Activated T-cell treated with anti-CD3 and anti-CD28 coated beads, Interleukin-2, amount 50 U/mL, for 24 hours (primary cell): ENCODE measurements around the gene S100A7A.
"Not testable (repeated sequence)": the region's sequence is repeated elsewhere in the genome, so short reads cannot be mapped to it uniquely, and the experiment has no call there.

ENCODE experiments used
- DNase-seq: peaks from one replicate; pipeline ENCODE4 v3.0.0-alpha.2; 2020
- H3K27ac Mint-ChIP-seq: 2 replicates; pipeline ENCODE4 v1.8.0; 2020; ENCODE audit warnings: mild to moderate bottlenecking, mixed read lengths
- H3K27me3 Mint-ChIP-seq: 2 replicates; pipeline ENCODE4 v1.8.0; 2020; ENCODE audit warnings: mixed read lengths
- H3K36me3 Mint-ChIP-seq: 2 replicates; pipeline ENCODE4 v1.8.0; 2020; ENCODE audit warnings: low read depth, mixed read lengths
- H3K4me1 Mint-ChIP-seq: 2 replicates; pipeline ENCODE4 v1.8.0; 2020; ENCODE audit warnings: low read depth, mixed read lengths
- H3K4me3 Mint-ChIP-seq: 2 replicates; pipeline ENCODE4 v1.8.0; 2020; ENCODE audit warnings: mild to moderate bottlenecking, moderate library complexity, mixed read lengths
- H3K9me3 Mint-ChIP-seq: 2 replicates; pipeline ENCODE4 v1.8.0; 2020; ENCODE audit warnings: mixed read lengths

The S100A7A gene

DNA sequence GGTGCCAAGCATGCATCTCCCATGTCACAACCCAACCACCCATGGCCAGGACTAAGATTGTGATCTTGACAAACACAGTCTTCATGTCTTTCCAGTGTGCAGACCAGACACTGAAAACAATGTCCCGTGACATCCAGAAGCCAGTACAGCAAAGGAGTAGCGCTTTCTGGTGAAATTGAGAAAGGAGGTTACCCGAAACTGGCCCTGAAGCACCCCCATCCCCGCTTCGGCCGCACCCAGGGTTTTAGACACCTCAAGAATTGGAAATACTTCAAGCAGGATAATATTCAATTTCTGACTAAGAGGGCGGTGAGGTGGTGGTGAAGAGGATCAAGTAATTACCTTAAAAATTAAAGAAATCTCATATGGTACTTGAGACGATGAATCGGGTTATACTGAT, 14.9 kb upstream of the S100A7A start:
- Mint-ChIP-seq H3K27me3 (peaks cover 11% of the 10 kb centered on the region), H3K4me1 (peaks cover 2% of the 10 kb centered on the region), H3K36me3 (no peaks in the 10 kb centered on the region), H3K27ac (no peak overlapping the region), H3K9me3 (peaks cover 3% of the 10 kb centered on the region), H3K4me3 (no peak overlapping the region)
- no peak for DNase-seq

DNA sequence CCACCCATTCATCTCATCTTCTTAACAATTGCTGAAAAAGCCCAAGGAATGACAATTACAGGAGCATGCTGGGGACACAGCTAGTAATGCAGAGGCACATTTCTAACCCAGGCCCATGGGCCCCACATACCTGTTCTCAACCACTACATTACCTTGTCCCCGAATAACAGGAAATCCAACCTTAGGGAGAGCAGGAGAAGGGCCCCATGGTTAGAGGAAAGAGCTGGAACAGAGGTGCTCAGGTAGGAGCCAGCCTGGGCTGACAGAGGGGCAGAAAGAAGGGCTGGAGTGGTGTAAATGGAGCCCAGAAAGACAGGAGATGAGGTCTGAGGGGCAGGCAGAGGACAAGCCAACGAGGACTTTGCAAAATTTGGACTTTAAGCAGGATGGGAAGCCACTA, 14.1 kb upstream of the S100A7A start:
- no peak for DNase-seq
- Mint-ChIP-seq H3K36me3 (no peaks in the 10 kb centered on the region), H3K9me3 (peaks cover 3% of the 10 kb centered on the region), H3K4me3 (no peak overlapping the region), H3K27me3 (peaks cover 13% of the 10 kb centered on the region), H3K27ac (no peak overlapping the region), H3K4me1 (peaks cover 8% of the 10 kb centered on the region)

DNA sequence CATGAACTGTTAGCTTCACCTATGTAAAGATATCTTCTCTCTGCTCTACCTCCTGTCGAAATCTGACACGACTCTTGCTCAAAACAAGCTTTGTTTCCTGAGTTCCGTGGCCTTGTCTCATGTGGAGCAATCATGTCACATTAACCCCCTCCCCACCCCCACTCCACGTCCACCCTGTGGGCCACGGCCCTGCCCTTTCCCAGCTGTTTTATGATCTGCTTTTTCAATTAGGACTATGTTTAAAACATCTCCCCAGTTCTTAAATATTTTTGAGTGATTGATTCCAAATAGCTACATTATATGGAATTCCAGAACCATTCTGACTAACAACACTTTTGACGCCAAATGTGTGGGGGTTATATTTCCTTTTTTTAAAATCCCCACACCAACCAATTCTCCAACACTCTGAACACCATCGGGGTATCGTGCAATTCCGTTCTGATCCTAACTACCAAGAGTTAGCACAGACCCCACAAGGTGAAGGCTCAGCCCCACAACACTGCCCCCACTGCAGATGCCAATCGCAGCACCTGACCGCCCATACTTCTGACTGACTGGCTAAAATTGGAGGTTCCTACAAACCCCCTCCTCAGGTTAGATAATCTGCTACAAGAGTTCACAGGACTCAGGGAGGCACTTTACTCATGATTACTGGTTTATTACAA, 12.8 kb upstream of the S100A7A start:
- no peak overlapping the region for H3K27ac Mint-ChIP-seq
- DNase-seq: no peak
- peaks cover 18% of the 10 kb centered on the region for H3K4me1 Mint-ChIP-seq
- peaks cover 18% of the 10 kb centered on the region for H3K27me3 Mint-ChIP-seq
- H3K9me3 Mint-ChIP-seq: peaks cover 3% of the 10 kb centered on the region
- no peak overlapping the region for H3K4me3 Mint-ChIP-seq
- H3K36me3 Mint-ChIP-seq: no peaks in the 10 kb centered on the region

DNA sequence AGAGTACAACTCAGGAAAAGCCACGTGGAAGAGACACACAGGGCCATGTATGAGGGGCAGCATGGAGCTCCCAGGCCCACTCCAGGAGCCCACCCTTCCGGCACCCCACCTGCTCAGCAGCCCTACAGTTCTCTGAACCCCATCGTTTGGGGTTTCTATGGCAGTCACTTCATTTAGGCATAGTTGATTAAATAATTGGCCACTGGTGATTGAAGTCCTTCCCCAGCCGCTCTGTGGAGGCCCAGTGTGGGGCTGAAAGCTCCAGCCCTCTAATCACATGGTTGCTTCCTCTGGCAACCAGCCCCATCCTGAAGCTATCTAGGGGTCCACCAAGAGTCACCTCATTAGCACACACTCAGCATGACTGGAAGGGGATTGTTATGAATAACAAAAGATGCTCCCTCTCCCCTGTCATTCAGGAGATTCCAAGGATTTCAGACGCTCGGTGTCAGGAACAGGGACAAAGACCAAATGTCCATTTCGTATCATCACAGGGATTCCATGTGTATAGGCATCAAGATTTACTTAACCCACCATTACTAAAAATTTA, 12.2 kb upstream of the S100A7A start:
- H3K36me3 Mint-ChIP-seq: no peaks in the 10 kb centered on the region
- H3K27me3 Mint-ChIP-seq: peaks cover 15% of the 10 kb centered on the region
- H3K4me3 Mint-ChIP-seq: no peak overlapping the region
- no peak overlapping the region for H3K27ac Mint-ChIP-seq
- peaks cover 3% of the 10 kb centered on the region for H3K9me3 Mint-ChIP-seq
- peaks cover 18% of the 10 kb centered on the region for H3K4me1 Mint-ChIP-seq
- no peak for DNase-seq

DNA sequence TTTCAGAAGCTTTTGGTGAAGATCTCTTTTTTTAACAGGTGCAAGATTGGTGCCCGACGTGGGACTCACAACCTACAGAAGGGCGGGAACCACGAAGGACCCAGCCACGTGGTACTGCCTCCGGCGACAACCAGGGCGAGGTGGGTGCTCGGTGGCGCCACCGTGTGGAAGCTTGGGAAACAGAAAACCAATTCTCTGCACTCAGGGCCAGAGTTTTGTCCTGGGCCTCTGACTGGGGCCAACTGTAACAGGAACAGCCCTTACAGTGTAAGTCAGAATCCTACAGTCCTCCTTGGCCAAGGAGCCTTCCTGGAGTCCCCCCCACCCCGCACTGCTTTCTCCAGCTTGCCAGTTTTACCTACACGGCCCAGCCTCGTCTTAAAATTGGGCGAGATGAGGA, 11.6 kb upstream of the S100A7A start:
- peak; percentile 72 for DNase-seq
- H3K4me1 Mint-ChIP-seq: peaks cover 18% of the 10 kb centered on the region
- H3K27ac Mint-ChIP-seq: no peak overlapping the region
- H3K27me3 Mint-ChIP-seq: peaks cover 18% of the 10 kb centered on the region
- H3K4me3 Mint-ChIP-seq: no peak overlapping the region
- H3K9me3 Mint-ChIP-seq: peaks cover 3% of the 10 kb centered on the region
- H3K36me3 Mint-ChIP-seq: no peaks in the 10 kb centered on the region

DNA sequence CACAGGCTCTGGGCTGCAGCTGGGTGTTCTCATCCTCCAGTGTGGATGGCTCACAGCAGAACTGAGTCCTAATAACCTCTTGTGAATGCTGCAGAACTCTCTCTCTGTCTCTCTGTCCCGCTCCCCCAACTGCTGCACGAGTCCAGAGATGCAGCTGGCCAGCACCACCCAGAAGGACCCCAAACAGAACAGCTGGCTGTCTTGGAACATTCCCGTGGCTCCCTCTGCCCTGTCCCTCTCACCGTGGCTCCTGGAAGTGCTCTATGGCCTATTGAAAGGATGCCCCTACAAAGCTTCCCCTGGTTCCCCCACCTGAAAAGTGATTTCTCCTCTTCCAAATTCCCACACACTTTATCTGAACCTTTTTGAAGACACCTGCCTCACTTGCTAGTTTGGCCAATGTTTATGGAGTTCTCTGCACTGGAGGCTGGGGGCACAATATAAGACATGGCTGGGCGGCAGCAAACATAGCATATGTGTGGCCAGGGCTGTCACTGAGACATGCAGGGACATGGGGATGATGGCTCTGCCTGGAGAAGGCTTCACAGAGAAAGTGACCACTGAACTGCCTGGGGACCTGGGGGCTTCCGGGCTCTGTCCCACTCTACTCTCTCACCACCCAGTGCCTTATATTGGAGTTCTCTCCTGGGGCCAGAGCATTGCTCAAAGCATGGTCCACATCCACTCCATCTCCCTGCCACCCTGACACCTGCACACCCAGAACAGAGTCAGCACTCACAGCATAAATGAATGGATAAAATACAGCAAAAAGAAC, 10.3 kb upstream of the S100A7A start:
- not testable (repeated sequence) for DNase-seq, H3K9me3 Mint-ChIP-seq, H3K27ac Mint-ChIP-seq, H3K4me3 Mint-ChIP-seq, H3K36me3 Mint-ChIP-seq
- Mint-ChIP-seq H3K4me1 (peaks cover 18% of the 10 kb centered on the region), H3K27me3 (peaks cover 27% of the 10 kb centered on the region)

DNA sequence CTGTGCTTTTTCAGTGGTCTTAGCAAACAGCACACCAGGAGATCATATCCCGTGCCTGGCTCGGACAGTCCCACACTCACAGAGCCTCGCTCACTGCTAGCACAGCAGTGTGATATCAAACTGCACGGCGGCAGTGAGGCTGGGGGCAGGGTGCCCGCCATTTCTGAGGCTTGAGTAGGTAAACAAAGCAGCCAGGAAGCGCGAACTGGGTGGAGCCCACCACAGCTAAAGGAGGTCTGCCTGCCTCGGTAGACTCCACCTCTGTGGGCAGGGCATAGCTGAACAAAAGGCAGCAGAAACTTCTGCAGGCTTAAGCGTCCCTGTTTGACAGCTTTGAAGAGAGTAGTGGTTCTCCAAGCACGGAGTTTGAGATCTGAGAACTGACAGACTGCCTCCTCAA, 9.0 kb upstream of the S100A7A start:
- not testable (repeated sequence) for H3K27ac Mint-ChIP-seq, DNase-seq, H3K4me3 Mint-ChIP-seq, H3K36me3 Mint-ChIP-seq, H3K9me3 Mint-ChIP-seq
- H3K27me3 Mint-ChIP-seq: peaks cover 35% of the 10 kb centered on the region
- peaks cover 18% of the 10 kb centered on the region for H3K4me1 Mint-ChIP-seq

DNA sequence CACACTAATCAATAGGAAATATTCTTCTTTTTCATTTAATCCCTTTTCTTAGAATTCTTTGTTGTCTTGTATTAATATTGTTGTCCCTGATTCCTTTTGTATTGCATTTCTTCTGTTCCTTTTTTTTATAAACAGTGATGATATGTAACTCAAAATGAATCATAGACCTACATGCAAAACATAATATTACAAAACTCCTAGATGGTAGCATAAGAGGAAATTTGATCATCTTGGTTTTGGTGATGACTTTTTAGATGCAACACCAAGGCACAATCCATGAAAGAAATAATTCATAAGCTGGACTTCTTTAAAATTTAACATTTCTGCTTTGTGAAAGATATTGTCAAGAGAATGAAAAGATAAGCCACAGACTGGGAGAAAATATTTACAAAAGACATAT, 2.4 kb upstream of the S100A7A start:
- not testable (repeated sequence) for H3K36me3 Mint-ChIP-seq, H3K9me3 Mint-ChIP-seq, H3K4me1 Mint-ChIP-seq, H3K4me3 Mint-ChIP-seq, DNase-seq, H3K27ac Mint-ChIP-seq
- H3K27me3 Mint-ChIP-seq: peaks cover 32% of the 10 kb centered on the region

DNA sequence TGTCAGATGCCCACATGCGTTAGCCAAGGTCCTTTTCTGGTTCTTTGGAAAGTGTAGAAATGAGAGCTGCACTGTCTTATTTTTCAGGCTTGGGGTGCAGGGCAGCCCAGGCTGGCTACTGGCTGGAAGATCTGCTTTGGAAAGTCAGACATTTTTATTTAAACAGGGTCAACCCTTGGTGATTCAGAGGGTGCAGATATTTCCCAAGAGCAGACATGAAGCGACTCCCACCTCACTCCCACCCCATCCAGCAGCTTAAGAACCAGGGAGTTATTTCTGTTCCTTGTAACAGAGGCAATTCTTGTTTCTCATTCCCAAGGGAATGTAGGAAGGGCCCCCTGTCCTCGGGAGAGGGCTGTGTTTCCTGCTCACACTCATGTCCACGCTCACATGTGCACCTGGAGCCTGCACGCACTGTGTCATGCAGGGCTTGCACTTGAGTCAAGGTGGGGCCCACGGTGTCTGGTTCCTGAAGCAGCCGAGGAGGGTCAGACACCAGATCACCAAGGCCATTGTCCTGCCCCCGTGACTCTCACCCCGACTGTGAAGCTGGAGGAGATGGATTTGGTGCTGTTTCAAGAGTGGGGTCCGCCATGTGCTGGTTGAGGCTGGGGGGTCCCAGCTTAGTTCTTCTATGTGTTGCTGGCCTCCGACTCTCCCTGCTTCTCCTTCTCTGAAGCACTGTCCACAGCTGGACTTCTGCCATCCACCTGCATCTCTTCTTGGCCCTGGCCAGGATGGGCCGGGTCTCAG, 992 bp downstream of the S100A7A start:
- Mint-ChIP-seq H3K4me1 (no peaks in the 10 kb centered on the region), H3K9me3 (no peaks in the 10 kb centered on the region), H3K36me3 (no peaks in the 10 kb centered on the region), H3K27ac (no peak overlapping the region), H3K27me3 (peaks cover 33% of the 10 kb centered on the region), H3K4me3 (no peak overlapping the region)
- DNase-seq: no peak

DNA sequence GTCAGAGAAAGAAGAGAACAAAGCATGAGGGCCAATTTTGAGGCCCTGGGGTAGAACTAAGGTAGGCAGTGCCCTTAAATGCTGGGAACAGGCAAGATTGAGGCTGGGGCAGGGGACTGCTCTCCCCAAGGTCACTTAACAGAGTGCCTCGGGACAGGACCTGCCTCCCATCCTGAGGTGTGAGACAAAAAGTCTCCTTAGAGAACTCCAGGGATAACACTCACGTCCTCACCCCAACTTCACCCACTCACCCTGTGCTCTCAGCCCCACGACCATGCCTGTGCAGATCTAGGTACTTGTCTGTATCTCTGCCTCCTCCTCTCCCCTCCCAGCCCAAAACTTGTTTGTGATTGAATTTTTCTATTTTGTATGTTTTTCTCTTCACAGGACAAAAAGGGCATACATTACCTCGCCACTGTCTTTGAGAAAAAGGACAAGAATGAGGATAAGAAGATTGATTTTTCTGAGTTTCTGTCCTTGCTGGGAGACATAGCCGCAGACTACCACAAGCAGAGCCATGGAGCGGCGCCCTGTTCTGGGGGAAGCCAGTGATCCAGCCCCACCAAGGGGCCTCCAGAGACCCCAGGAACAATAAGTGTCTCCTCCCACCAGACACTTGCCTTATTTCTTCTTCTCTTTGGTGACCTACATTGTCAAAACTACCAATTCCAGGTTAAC, 2.6 kb downstream of the S100A7A start:
- not testable (repeated sequence) for DNase-seq, H3K4me3 Mint-ChIP-seq, H3K9me3 Mint-ChIP-seq, H3K27ac Mint-ChIP-seq, H3K4me1 Mint-ChIP-seq, H3K36me3 Mint-ChIP-seq
- H3K27me3 Mint-ChIP-seq: peaks cover 38% of the 10 kb centered on the region

DNA sequence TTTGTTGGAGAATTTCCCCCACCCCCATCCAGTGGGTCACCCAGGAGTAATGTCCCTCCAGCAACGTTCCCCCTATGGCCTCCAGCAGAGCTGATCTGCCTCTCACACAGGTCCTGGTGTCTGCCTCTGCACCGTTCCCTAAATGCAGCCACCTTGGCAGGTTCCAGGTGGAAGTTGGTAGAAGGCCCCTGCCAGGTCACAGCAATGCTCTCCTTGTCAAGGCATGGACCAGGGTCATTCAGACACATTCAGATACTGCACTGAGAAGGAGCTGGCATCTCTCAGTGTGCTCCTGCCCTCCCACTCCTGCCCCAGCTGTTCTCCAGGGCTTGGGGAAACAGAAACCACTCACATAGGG, 3.1 kb downstream of the S100A7A start:
- peaks cover 42% of the 10 kb centered on the region for H3K27me3 Mint-ChIP-seq
- H3K36me3 Mint-ChIP-seq, H3K27ac Mint-ChIP-seq, DNase-seq, H3K4me3 Mint-ChIP-seq, H3K9me3 Mint-ChIP-seq, H3K4me1 Mint-ChIP-seq: not testable (repeated sequence)

DNA sequence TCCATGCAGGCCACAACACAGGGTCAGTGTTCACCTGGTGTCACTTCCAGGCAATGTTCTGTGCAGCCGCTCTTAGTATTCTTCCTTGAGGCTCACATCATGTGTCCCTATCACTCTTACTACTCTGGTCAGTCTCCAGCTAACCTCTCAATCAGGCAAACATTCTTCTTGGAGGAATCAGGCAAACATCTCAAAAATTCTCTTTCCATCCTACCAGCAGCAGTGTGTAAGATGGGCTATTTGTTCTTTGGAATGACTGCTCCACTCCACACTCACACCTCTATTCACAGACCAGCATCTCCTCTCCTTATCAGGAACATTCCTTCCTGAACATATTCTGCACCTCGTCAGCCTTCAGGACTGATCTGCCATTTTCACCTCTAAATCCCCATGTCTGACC, 4.0 kb downstream of the S100A7A start:
- H3K27ac Mint-ChIP-seq: no peak overlapping the region
- H3K27me3 Mint-ChIP-seq: peaks cover 50% of the 10 kb centered on the region
- no peaks in the 10 kb centered on the region for H3K4me1 Mint-ChIP-seq
- no peaks in the 10 kb centered on the region for H3K36me3 Mint-ChIP-seq
- no peak for DNase-seq
- H3K9me3 Mint-ChIP-seq: no peaks in the 10 kb centered on the region
- H3K4me3 Mint-ChIP-seq: no peak overlapping the region

DNA sequence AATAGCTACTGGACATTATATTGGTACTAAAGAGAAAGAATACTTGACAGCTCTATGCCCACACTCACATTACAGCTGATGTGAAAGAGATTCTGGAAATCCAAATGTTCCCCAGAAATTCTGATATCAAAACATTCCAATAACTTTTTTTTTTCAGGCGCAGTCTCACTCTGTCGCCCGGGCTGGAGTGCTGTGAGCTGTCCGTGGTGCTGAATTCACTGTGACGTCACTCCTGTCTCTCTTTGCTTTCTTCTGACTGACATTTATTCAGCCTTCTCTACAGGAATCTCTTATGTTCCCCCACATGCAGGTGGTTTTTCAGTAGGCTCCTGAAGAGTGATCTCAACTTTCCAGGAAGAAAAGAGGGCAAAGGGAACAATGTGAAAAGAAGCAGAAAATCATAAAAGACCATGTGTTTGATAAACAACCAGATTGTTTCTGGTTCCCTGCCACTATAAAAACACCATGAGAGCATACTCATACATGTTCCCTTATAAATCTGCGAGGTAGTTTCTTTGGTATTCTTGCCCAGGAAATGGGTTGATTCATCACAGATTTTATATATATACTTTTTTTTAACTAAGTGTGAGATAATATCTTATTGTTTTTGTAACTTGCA, 6.2 kb downstream of the S100A7A start:
- H3K27ac Mint-ChIP-seq: no peak overlapping the region
- no peak overlapping the region for H3K4me3 Mint-ChIP-seq
- DNase-seq: peak; percentile 71
- H3K4me1 Mint-ChIP-seq: no peaks in the 10 kb centered on the region
- H3K36me3 Mint-ChIP-seq: no peaks in the 10 kb centered on the region
- H3K9me3 Mint-ChIP-seq: no peaks in the 10 kb centered on the region
- H3K27me3 Mint-ChIP-seq: peaks cover 53% of the 10 kb centered on the region

DNA sequence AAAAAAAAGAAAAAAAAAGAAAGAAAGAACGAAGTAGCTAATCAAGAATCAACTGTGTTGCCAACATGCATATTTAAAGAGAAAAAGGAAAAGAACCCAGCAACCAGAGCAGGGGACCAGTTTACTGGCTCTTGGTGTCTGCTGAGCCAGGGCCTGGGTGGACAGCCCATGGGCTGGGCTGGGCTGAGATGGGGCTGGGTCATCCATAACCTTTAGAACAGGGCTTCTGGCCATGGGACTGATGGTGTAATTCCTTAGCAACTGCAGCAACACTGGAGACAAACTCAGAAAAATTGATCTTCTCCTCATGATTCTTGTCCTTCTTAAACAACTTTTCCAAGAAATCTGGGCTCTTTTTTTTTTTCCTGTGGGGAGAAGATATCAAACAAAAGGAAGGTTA, 10.5 kb downstream of the S100A7A start:
- H3K27me3 Mint-ChIP-seq: peaks cover 38% of the 10 kb centered on the region

More for the DNA sequence above, 10.5 kb downstream of the S100A7A start:
- no peaks in the 10 kb centered on the region for H3K4me1 Mint-ChIP-seq
- H3K9me3 Mint-ChIP-seq: no peaks in the 10 kb centered on the region
- no peaks in the 10 kb centered on the region for H3K36me3 Mint-ChIP-seq
- DNase-seq: no peak
- H3K4me3 Mint-ChIP-seq: no peak overlapping the region
- H3K27ac Mint-ChIP-seq: no peak overlapping the region
